PC-9 (cell line): Measurements from ENCODE around the gene PHC2. TPM values are rescaled to one million over a fixed set of nuclear protein-coding genes. Genes with fewer than 3 reads are reported as not detected.
"Not testable (repeated sequence)": the region's sequence is repeated elsewhere in the genome, so short reads cannot be mapped to it uniquely, and the experiment has no call there.

Experiments used
- BruUV-seq: library from RNA; stranded (reverse); fragments of 400-500 nt; replicated peaks from 2 replicates; lab custom pipeline; 2021; lab: Mats Ljungman, UMichigan
- CTCF ChIA-PET: fragments of 300-600 bp; sonication (Branson Sonifier 250); formaldehyde crosslinking; loops from one replicate; lab custom pipeline; 2022; ENCODE audit warnings: antibody characterized with exemption; lab: Charles Lee
- POLR2A ChIA-PET: fragments of 300-600 bp; sonication (Branson Sonifier 250); formaldehyde crosslinking; loops from one replicate; lab custom pipeline; 2022; ENCODE audit warnings: antibody characterized with exemption; ENCODE audit not compliant: unreplicated experiment; lab: Charles Lee
- DNase-seq, 2 experiments: peaks; one replicate each; pipeline versions ENCODE4 v3.0.0 to v3.0.0-alpha.2; 2015 to 2022; ENCODE audit warnings: mixed read lengths in 1 of 2
- H2AFZ ChIP-seq: fragments of 200-600 bp; sonication (generic); 2 replicates; pipeline ENCODE4 v1.8.1; 2017; ENCODE audit warnings: antibody characterized with exemption
- H3F3A ChIP-seq: fragments of 200-600 bp; sonication (generic); 2 replicates; pipeline ENCODE4 v1.8.1; 2017; ENCODE audit warnings: antibody characterized with exemption, mild to moderate bottlenecking, low read depth; ENCODE audit not compliant: insufficient read depth
- H3K27ac ChIP-seq: fragments of 200-600 bp; sonication (generic); 2 replicates; pipeline ENCODE4 v1.6.1; 2016; ENCODE audit warnings: mixed run types
- H3K27me3 ChIP-seq: fragments of 200-600 bp; sonication (generic); 2 replicates; pipeline ENCODE4 v1.6.1; 2016; ENCODE audit warnings: low read depth, mixed run types; ENCODE audit not compliant: insufficient read depth
- H3K36me3 ChIP-seq: fragments of 200-600 bp; sonication (generic); 2 replicates; pipeline ENCODE4 v1.6.1; 2016; ENCODE audit warnings: low read depth, mixed run types
- H3K4me1 ChIP-seq: fragments of 200-600 bp; sonication (generic); replicated peaks from 2 replicates; pipeline ENCODE4 v1.6.1; 2016; ENCODE audit warnings: mixed run types; ENCODE audit not compliant: insufficient read depth
- H3K4me2 ChIP-seq: fragments of 200-600 bp; sonication (generic); 2 replicates; pipeline ENCODE4 v1.6.1; 2017; ENCODE audit warnings: mixed run types
- H3K4me3 ChIP-seq: fragments of 200-600 bp; sonication (generic); 2 replicates; pipeline ENCODE4 v1.6.1; 2016; ENCODE audit warnings: mixed run types
- H3K79me2 ChIP-seq: fragments of 200-600 bp; sonication (generic); 2 replicates; pipeline ENCODE4 v1.6.1; 2017; ENCODE audit warnings: low read depth, mixed run types
- H3K9me2 ChIP-seq: fragments of 200-600 bp; sonication (generic); 2 replicates; pipeline ENCODE4 v1.8.1; 2017; ENCODE audit warnings: mild to moderate bottlenecking; ENCODE audit not compliant: insufficient read depth
- H3K9me3 ChIP-seq: fragments of 200-600 bp; sonication (generic); 2 replicates; pipeline ENCODE4 v1.8.1; 2016; ENCODE audit warnings: low read depth; ENCODE audit not compliant: insufficient read depth
- H4K20me1 ChIP-seq: fragments of 200-600 bp; sonication (generic); 2 replicates; pipeline ENCODE4 v1.8.1; 2017; ENCODE audit not compliant: insufficient read depth
- EZH2 ChIP-seq: fragments of 200-600 bp; sonication (generic); IDR thresholded peaks from 2 replicates; pipeline ENCODE4 v1.8.0; 2017; ENCODE audit warnings: antibody characterized with exemption, low read depth
- intact Hi-C: fragments of 100-400 bp; cut with micrococcal nuclease; formaldehyde crosslinking; loops from one replicate; pipeline ENCODE4 v1.10.0; 2022; ENCODE audit not compliant: unreplicated experiment
- total RNA-seq: library from RNA; stranded (reverse); gene quantifications from 2 replicates; pipeline ENCODE4 v1.2.3, GENCODE V29; 2021
- TF ChIP-seq, protein P1 (sequence below): fragments of 200-600 bp; sonication (generic); conservative IDR thresholded peaks from 2 replicates; pipeline ENCODE4 v1.6.1; 2017; ENCODE audit warnings: mixed run types, antibody characterized with exemption, mild to moderate bottlenecking, moderate library complexity

The PHC2 gene
- total RNA-seq, 1 experiment from 2014 or later, result 48.1 TPM

DNA sequence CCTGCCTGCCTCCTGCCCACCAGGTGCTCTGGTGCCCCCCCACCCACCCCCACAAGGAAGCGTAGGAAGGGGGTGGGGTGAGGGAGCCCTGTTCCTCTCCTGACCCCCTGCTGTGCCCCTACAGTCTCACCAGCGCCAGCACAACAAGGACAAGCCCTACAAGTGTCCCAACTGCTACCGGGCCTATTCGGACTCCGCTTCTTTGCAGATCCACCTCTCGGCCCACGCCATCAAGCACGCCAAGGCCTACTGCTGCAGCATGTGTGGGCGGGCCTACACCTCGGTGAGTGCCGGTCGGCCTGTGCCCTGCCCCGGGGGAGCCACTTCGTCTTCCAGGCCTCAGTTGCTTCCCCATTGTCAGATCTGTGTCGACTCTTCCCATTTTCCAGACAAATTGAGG lies 135.9 kb downstream of the PHC2 start:
- no peaks in the 10 kb centered on the region for H4K20me1 ChIP-seq
- no peak for DNase-seq
- TF ChIP-seq, protein P1, sequence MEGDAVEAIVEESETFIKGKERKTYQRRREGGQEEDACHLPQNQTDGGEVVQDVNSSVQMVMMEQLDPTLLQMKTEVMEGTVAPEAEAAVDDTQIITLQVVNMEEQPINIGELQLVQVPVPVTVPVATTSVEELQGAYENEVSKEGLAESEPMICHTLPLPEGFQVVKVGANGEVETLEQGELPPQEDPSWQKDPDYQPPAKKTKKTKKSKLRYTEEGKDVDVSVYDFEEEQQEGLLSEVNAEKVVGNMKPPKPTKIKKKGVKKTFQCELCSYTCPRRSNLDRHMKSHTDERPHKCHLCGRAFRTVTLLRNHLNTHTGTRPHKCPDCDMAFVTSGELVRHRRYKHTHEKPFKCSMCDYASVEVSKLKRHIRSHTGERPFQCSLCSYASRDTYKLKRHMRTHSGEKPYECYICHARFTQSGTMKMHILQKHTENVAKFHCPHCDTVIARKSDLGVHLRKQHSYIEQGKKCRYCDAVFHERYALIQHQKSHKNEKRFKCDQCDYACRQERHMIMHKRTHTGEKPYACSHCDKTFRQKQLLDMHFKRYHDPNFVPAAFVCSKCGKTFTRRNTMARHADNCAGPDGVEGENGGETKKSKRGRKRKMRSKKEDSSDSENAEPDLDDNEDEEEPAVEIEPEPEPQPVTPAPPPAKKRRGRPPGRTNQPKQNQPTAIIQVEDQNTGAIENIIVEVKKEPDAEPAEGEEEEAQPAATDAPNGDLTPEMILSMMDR, result no peak
- no peak for TF ChIP-seq EZH2
- no peaks in the 10 kb centered on the region for H3K9me3 ChIP-seq
- no peak overlapping the region for H3K4me2 ChIP-seq
- H3K27ac ChIP-seq, result no peak overlapping the region
- no peaks in the 10 kb centered on the region for H3F3A ChIP-seq
- H3K9me2 ChIP-seq, result no peaks in the 10 kb centered on the region
- no peaks in the 10 kb centered on the region for H3K27me3 ChIP-seq
- H3K79me2 ChIP-seq, result no peaks in the 10 kb centered on the region
- no peak overlapping the region for H3K4me3 ChIP-seq
- ChIA-PET POLR2A (no interaction called here), CTCF (interaction anchor here (0.6 to 1.7 kb wide), 6 partner anchors 18 to 1526 kb away, joined by 3 to 10 read pairs (median 5); no protein-coding TSS in a partner anchor)
- H2AFZ ChIP-seq, result no peak overlapping the region
- H3K36me3 ChIP-seq, result no peaks in the 10 kb centered on the region
- intact Hi-C loops, result loop anchor here (1.0 to 5.0 kb wide), 6 partner anchors 72 to 317 kb away; no protein-coding TSS in a partner anchor
- no peaks in the 10 kb centered on the region for H3K4me1 ChIP-seq
- no TSS peak for BruUV-seq

GRCh38 chr1:33294071-33295010 lies 136.6 kb downstream of the PHC2 start:
- Histone ChIP-seq H3K4me3 (no peak overlapping the region), H3K27ac (no peak overlapping the region), H3K27me3 (no peaks in the 10 kb centered on the region), H3K9me3 (no peaks in the 10 kb centered on the region), H2AFZ (no peak overlapping the region), H3K4me1 (no peaks in the 10 kb centered on the region), H3K9me2 (no peaks in the 10 kb centered on the region), H3K4me2 (no peak overlapping the region), H3K79me2 (no peaks in the 10 kb centered on the region), H3K36me3 (no peaks in the 10 kb centered on the region), H3F3A (no peaks in the 10 kb centered on the region), H4K20me1 (no peaks in the 10 kb centered on the region)
- TF ChIP-seq, protein P1, result no peak
- no peak for TF ChIP-seq EZH2
- ChIA-PET CTCF (interaction anchor here (0.9 to 1.7 kb wide), 2 partner anchors 177 to 178 kb away, joined by 3 to 6 read pairs; no protein-coding TSS in a partner anchor), POLR2A (no interaction called here)
- intact Hi-C loops, result loop anchor here (1.0 to 5.0 kb wide), 6 partner anchors 73 to 318 kb away; no protein-coding TSS in a partner anchor
- DNase-seq, result no peak
- no TSS peak for BruUV-seq

- CTCF ChIA-PET, result interaction anchor here (0.6 kb wide), 1 partner anchor 644 kb away, joined by 7 read pairs; no protein-coding TSS in a partner anchor
- no peaks in the 10 kb centered on the region; the same call in 1 of the 2 replicates for H3K36me3 ChIP-seq
- H3K4me2 ChIP-seq, result no peak overlapping the region
- H3F3A ChIP-seq, result no peaks in the 10 kb centered on the region
- no peak overlapping the region for H2AFZ ChIP-seq
- no peaks in the 10 kb centered on the region for H3K4me1 ChIP-seq
- no peaks in the 10 kb centered on the region for H3K79me2 ChIP-seq
- no peaks in the 10 kb centered on the region for H3K27me3 ChIP-seq
- intact Hi-C loops, result no loop called here
- H3K27ac ChIP-seq, result no peak overlapping the region
- no peak for DNase-seq
- no peaks in the 10 kb centered on the region for H3K9me3 ChIP-seq
- H3K9me2 ChIP-seq, result no peaks in the 10 kb centered on the region
- TF ChIP-seq EZH2, result no peak
- TF ChIP-seq, protein P1, result no peak
- no TSS peak for BruUV-seq
- POLR2A ChIA-PET, result no interaction called here
- H3K4me3 ChIP-seq, result no peak overlapping the region
- no peaks in the 10 kb centered on the region for H4K20me1 ChIP-seq
These were observed 138.1 kb downstream of the PHC2 start for GRCh38 chr1:33292726-33293340.

DNA sequence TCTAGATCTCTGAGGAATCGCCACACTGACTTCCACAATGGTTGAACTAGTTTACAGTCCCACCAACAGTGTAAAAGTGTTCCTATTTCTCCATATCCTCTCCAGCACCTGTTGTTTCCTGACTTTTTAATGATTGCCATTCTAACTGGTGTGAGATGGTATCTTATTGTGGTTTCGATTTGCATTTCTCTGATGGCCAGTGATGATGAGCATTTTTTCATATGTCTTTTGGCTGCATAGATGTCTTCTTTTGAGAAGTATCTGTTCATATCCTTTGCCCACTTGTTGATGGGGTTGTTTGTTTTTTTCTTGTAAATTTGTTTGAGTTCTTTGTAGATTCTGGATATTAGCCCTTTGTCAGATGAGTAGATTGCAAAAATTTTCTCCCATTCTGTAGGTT lies 140.3 kb downstream of the PHC2 start:
- CTCF ChIA-PET, H3K9me2 ChIP-seq, H3K27me3 ChIP-seq, H3K4me2 ChIP-seq, H4K20me1 ChIP-seq, H3F3A ChIP-seq, DNase-seq, H2AFZ ChIP-seq, H3K4me3 ChIP-seq, H3K9me3 ChIP-seq, H3K36me3 ChIP-seq, H3K4me1 ChIP-seq, intact Hi-C loops, H3K27ac ChIP-seq, H3K79me2 ChIP-seq, POLR2A ChIA-PET, BruUV-seq: not testable (repeated sequence)
